GM12878 (cell line): ENCODE measurements around the gene MICALL2. TPM values are rescaled to one million over a fixed set of nuclear protein-coding genes. Genes with fewer than 3 reads are reported as not detected.

Experiments
- ATAC-seq: fragments of 200-7000 bp; cut with Tn5 transposase; 3 replicates; pipeline ENCODE4 v1.9.1; 2020; ENCODE audit warnings: mild to moderate bottlenecking, moderate library complexity
- BruUV-seq: library from RNA; stranded (reverse); fragments of 400-500 nt; replicated peaks from 2 replicates; lab custom pipeline; 2021; lab: Mats Ljungman, UMichigan
- CTCF ChIA-PET: fragments of 300-600 bp; sonication (Branson Sonifier 250); formaldehyde crosslinking; extraction: SDS; loops from one replicate; lab custom pipeline; 2021; ENCODE audit warnings: inconsistent platforms; lab: Yijun Ruan, JAX
- POLR2A ChIA-PET: fragments of 350-600 bp; formaldehyde crosslinking; extraction: SDS; loops from one replicate; lab custom pipeline; 2021; ENCODE audit warnings: inconsistent platforms; lab: Charles Lee
- RAD21 ChIA-PET: fragments of 300-600 bp; sonication (Branson Sonifier 250); formaldehyde crosslinking; loops from one replicate; lab custom pipeline; 2023; ENCODE audit warnings: antibody characterized with exemption; ENCODE audit not compliant: unreplicated experiment; lab: Charles Lee
- SMC1A ChIA-PET: fragments of 300-600 bp; sonication (Branson Sonifier 250); formaldehyde crosslinking; loops from one replicate; lab custom pipeline; 2023; ENCODE audit not compliant: unreplicated experiment, uncharacterized antibody; lab: Charles Lee
- DNase-seq: peaks from one replicate; pipeline ENCODE4 v3.0.0-alpha.2; 2011; ENCODE audit warnings: low read depth, low spot score
- FAIRE-seq: peaks from 3 replicates; lab custom pipeline; 2011; peaks lifted over from hg19 to GRCh38; lab: Jason Lieb, UNC
- H2AFZ ChIP-seq: 2 replicates; pipeline ENCODE4 v1.6.0; 2011; ENCODE audit warnings: low read depth, low read length, control low read depth; ENCODE audit not compliant: control insufficient read depth
- H3K27ac ChIP-seq: 2 replicates; pipeline ENCODE4 v1.5.1; 2011; ENCODE audit warnings: control low read depth; ENCODE audit not compliant: control insufficient read depth, insufficient read depth
- H3K27me3 ChIP-seq, 2 experiments: replicated peaks in 1 of 2; 2 replicates each; pipeline versions ENCODE4 v1.6.0 to v1.6.1; 2011; ENCODE audit warnings: low read length in 1 of 2; ENCODE audit not compliant: control insufficient read depth in 2 of 2, insufficient read depth in 2 of 2
- H3K36me3 ChIP-seq, 2 experiments: 2 replicates each; pipeline ENCODE4 v1.5.1; 2011; ENCODE audit warnings: low read length in 1 of 2; ENCODE audit not compliant: control insufficient read depth in 2 of 2, insufficient read depth in 2 of 2
- H3K4me1 ChIP-seq: 2 replicates; pipeline ENCODE4 v1.6.1; 2011; ENCODE audit warnings: mild to moderate bottlenecking, low read length, moderate library complexity, mixed read lengths; ENCODE audit not compliant: control insufficient read depth, insufficient read depth
- H3K4me2 ChIP-seq: 2 replicates; pipeline ENCODE4 v1.6.0; 2011; ENCODE audit warnings: control low read depth; ENCODE audit not compliant: control insufficient read depth, insufficient read depth
- H3K4me3 ChIP-seq: fragments of 200-600 bp; sonication (generic); 2 replicates; pipeline ENCODE4 v1.5.1; 2016
- H3K79me2 ChIP-seq: 2 replicates; pipeline ENCODE4 v1.6.0; 2011; ENCODE audit warnings: low read length; ENCODE audit not compliant: control insufficient read depth, insufficient read depth
- H3K9ac ChIP-seq: 2 replicates; pipeline ENCODE4 v1.8.0; 2011; ENCODE audit warnings: low read length, control low read depth, mixed read lengths; ENCODE audit not compliant: control insufficient read depth, insufficient read depth
- H3K9me3 ChIP-seq: replicated peaks from 3 replicates; pipeline ENCODE4 v1.5.1; 2011; ENCODE audit warnings: mild to moderate bottlenecking, low read length; ENCODE audit not compliant: control insufficient read depth, insufficient read depth
- H4K20me1 ChIP-seq: 2 replicates; pipeline ENCODE4 v1.6.0; 2011; ENCODE audit not compliant: control insufficient read depth, insufficient read depth
- BACH1 ChIP-seq: fragments of 450-650 bp; IDR thresholded peaks from 2 replicates; pipeline ENCODE4 v1.6.1; 2017; ENCODE audit warnings: mild to moderate bottlenecking, borderline replicate concordance
- BCL11A ChIP-seq: IDR thresholded peaks from 2 replicates; pipeline ENCODE4 v1.6.1; 2011; ENCODE audit warnings: low read depth, low read length
- CBX5 ChIP-seq: sonication (generic); IDR thresholded peaks from 2 replicates; pipeline ENCODE4 v1.6.1; 2016; ENCODE audit warnings: low read depth, moderate library complexity, mild to moderate bottlenecking, inconsistent platforms
- GABPA ChIP-seq: IDR thresholded peaks from 2 replicates; pipeline ENCODE4 v1.6.1; 2014; ENCODE audit warnings: antibody characterized with exemption, low read depth, mild to moderate bottlenecking, inconsistent platforms
- POLR2AphosphoS2 ChIP-seq: IDR thresholded peaks from 2 replicates; pipeline ENCODE4 v1.6.1; 2011; ENCODE audit warnings: low read depth, mild to moderate bottlenecking, low read length, improper control_type of control experiment, moderate library complexity
- RB1 ChIP-seq: fragments of 450-650 bp; formaldehyde crosslinking; IDR thresholded peaks from 2 replicates; pipeline ENCODE4 v1.6.1; 2017; ENCODE audit warnings: mild to moderate bottlenecking, borderline replicate concordance
- SREBF2 ChIP-seq: IDR thresholded peaks from 2 replicates; pipeline ENCODE4 v1.6.1; 2012; ENCODE audit warnings: mild to moderate bottlenecking, low read length
- TAF1 ChIP-seq: IDR thresholded peaks from 2 replicates; pipeline ENCODE4 v1.6.1; 2011; ENCODE audit warnings: mild to moderate bottlenecking, low read depth, low read length, borderline replicate concordance
- YBX1 ChIP-seq: fragments of 450-650 bp; IDR thresholded peaks from 2 replicates; pipeline ENCODE4 v1.6.1; 2016; ENCODE audit warnings: antibody characterized with exemption
- ZBED1 ChIP-seq: IDR thresholded peaks from 2 replicates; pipeline ENCODE4 v1.6.1; 2016; ENCODE audit warnings: borderline replicate concordance
- ZBTB11 ChIP-seq: fragments of 450-650 bp; formaldehyde crosslinking; IDR thresholded peaks from 2 replicates; pipeline ENCODE4 v1.5.0; 2022; ENCODE audit warnings: mild to moderate bottlenecking, missing genetic modification characterization
- ZNF384 ChIP-seq: IDR thresholded peaks from 2 replicates; pipeline ENCODE4 v1.6.1; 2012; ENCODE audit warnings: low read depth, mild to moderate bottlenecking, low read length, improper control_type of control experiment, borderline replicate concordance
- WGBS: methylation state at CpG from one replicate; pipeline ENCODE4 v1.1.6; 2016; ENCODE audit warnings: low lambda C conversion rate; ENCODE audit not compliant: insufficient replicate concordance, insufficient coverage; ENCODE audit errors: missing lambda C conversion rate; 5-methylcytosine and 5-hydroxymethylcytosine counted together
- in situ Hi-C: fragments of 300-500 bp; cut with MboI; formaldehyde crosslinking; loops from 9 replicates; pipeline ENCODE4 v1.14.3; 2018; ENCODE audit warnings: mixed read lengths
- intact Hi-C: fragments of 100-400 bp; cut with micrococcal nuclease; formaldehyde crosslinking; loops from one replicate; pipeline ENCODE4 v1.14.2; 2022; ENCODE audit not compliant: unreplicated experiment
- polyA plus RNA-seq, 11 experiments: library from polyadenylated mRNA; depleted of rRNA in 4 of 11; unstranded in 6 of 11; stranded (reverse) in 5 of 11; fragments of >200 nt; fragmentation: Nextera tagmentation in 4 of 11; fragmentation: Illumina TruSeq in 1 of 11; extraction: Ambion mirVana in 4 of 11; extraction: Trizol in 1 of 11; gene quantifications; 1 replicate in 1 of 11; 2 replicates in 10 of 11; pipeline versions ENCODE4 v1.2.1 to v1.2.3, GENCODE V29; 2011 to 2016; ENCODE audit warnings: inconsistent platforms in 2 of 11, missing spikeins in 2 of 11, low read depth in 1 of 11
- total RNA-seq, 4 experiments: library from RNA; depleted of rRNA in 3 of 4; stranded (reverse); fragments of >200 nt in 3 of 4; fragmentation: Illumina TruSeq in 1 of 4; extraction: Trizol in 1 of 4; gene quantifications; 2 replicates each; pipeline versions ENCODE4 v1.2.1 to v1.2.3, GENCODE V29; 2013 to 2021
- TF ChIP-seq, protein P1 (sequence below): IDR thresholded peaks from 2 replicates; pipeline ENCODE4 v1.6.1; 2012; ENCODE audit warnings: improper control_type of control experiment, low read depth, low read length; ENCODE audit not compliant: insufficient replicate concordance

MICALL2 gene
- total and polyA plus RNA-seq, 10 of the 15 experiments (the other 5 are each of a cell fraction or from before 2014, with no cell fraction given), result 0.04 to 1.7 (median 0.83) TPM; not detected in 3

DNA sequence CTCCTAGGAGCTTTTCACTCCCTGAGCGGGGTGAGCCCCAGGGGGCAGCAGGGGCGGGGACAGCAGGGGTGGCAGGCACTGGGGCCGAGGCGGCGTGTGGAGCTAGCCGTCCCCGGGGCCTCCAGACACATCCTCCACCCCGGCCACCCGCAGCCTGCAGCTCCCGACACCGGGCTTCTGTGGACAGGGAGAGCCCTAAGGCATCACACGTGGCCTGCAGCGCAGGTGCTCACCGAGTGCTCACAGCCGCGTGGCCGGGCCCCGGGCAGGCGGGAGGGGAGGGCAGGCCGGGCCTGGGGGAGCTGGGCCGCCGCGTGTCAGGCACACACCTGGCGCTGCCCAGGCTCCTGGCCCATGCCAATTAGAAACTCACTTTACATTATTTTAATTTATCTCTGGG is 51.4 kb downstream of the MICALL2 start:
- H3K27me3 ChIP-seq, result peaks cover 0 to 1% of the 10 kb centered on the region in 2 experiments; a peak in 2 of 4 replicates
- no TSS peak for BruUV-seq
- no peak for TF ChIP-seq BCL11A
- no peak for TF ChIP-seq RB1
- TF ChIP-seq, protein P1, sequence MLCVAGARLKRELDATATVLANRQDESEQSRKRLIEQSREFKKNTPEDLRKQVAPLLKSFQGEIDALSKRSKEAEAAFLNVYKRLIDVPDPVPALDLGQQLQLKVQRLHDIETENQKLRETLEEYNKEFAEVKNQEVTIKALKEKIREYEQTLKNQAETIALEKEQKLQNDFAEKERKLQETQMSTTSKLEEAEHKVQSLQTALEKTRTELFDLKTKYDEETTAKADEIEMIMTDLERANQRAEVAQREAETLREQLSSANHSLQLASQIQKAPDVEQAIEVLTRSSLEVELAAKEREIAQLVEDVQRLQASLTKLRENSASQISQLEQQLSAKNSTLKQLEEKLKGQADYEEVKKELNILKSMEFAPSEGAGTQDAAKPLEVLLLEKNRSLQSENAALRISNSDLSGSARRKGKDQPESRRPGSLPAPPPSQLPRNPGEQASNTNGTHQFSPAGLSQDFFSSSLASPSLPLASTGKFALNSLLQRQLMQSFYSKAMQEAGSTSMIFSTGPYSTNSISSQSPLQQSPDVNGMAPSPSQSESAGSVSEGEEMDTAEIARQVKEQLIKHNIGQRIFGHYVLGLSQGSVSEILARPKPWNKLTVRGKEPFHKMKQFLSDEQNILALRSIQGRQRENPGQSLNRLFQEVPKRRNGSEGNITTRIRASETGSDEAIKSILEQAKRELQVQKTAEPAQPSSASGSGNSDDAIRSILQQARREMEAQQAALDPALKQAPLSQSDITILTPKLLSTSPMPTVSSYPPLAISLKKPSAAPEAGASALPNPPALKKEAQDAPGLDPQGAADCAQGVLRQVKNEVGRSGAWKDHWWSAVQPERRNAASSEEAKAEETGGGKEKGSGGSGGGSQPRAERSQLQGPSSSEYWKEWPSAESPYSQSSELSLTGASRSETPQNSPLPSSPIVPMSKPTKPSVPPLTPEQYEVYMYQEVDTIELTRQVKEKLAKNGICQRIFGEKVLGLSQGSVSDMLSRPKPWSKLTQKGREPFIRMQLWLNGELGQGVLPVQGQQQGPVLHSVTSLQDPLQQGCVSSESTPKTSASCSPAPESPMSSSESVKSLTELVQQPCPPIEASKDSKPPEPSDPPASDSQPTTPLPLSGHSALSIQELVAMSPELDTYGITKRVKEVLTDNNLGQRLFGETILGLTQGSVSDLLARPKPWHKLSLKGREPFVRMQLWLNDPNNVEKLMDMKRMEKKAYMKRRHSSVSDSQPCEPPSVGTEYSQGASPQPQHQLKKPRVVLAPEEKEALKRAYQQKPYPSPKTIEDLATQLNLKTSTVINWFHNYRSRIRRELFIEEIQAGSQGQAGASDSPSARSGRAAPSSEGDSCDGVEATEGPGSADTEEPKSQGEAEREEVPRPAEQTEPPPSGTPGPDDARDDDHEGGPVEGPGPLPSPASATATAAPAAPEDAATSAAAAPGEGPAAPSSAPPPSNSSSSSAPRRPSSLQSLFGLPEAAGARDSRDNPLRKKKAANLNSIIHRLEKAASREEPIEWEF, result no peak
- TF ChIP-seq ZNF384, result no peak
- no peak for TF ChIP-seq POLR2AphosphoS2
- TF ChIP-seq YBX1, result no peak
- no peak for TF ChIP-seq TAF1
- TF ChIP-seq BACH1, result no peak
- TF ChIP-seq ZBTB11, result no peak
- TF ChIP-seq CBX5, result no peak
- TF ChIP-seq SREBF2, result no peak
- TF ChIP-seq GABPA, result no peak
- no peak for TF ChIP-seq ZBED1
- no peak overlapping the region for H3K4me2 ChIP-seq
- ATAC-seq (no peak), FAIRE-seq (no peak), DNase-seq (no peak)
- 72% methylated on average over 19 of the region's 24 CpGs for WGBS
- no peak overlapping the region for H3K27ac ChIP-seq
- no peaks in the 10 kb centered on the region for H3K4me1 ChIP-seq
- intact Hi-C loops (no loop called here), in situ Hi-C loops (no loop called here)
- CTCF ChIA-PET, result no interaction called here
- H3K79me2 ChIP-seq, result no peaks in the 10 kb centered on the region
- SMC1A ChIA-PET, result no interaction called here
- H3K9ac ChIP-seq, result no peak overlapping the region
- POLR2A ChIA-PET, result no interaction called here
- H2AFZ ChIP-seq, result no peak overlapping the region
- no peaks in the 10 kb centered on the region for H3K9me3 ChIP-seq
- H4K20me1 ChIP-seq, result no peaks in the 10 kb centered on the region
- H3K36me3 ChIP-seq, result no peaks in the 10 kb centered on the region
- RAD21 ChIA-PET, result no interaction called here
- no peak overlapping the region for H3K4me3 ChIP-seq
